Anterior cingulate cortex (tissue), 58 donors: ENCODE data around the gene TMPO.
"Not testable (repeated sequence)": the region's sequence is repeated elsewhere in the genome, so short reads cannot be mapped to it uniquely, and the experiment has no call there.

Experiments
- DNase-seq, 58 donors: peaks; one replicate each; lab custom pipeline; 2025; lab: John Stamatoyannopoulos, UW

Gene TMPO

GRCh38 chr12:98509063-98509462, 6.3 kb upstream of the TMPO start:
- no peak for DNase-seq

- not testable (repeated sequence) for DNase-seq
These were observed 3.6 kb upstream of the TMPO start for GRCh38 chr12:98511806-98512205.

- no peak for DNase-seq
These were observed 1.7 kb upstream of the TMPO start for GRCh38 chr12:98513379-98514322.

GRCh38 chr12:98514982-98515286, 456 bp upstream of the TMPO start:
- peak in 4 of 58 donors; percentile 52 to 89 (median 60) for DNase-seq

- DNase-seq, result peak in 56 of 58 donors; percentile 6 to 78 (median 48)
These were observed 902 bp downstream of the TMPO start for GRCh38 chr12:98516111-98516873.

GRCh38 chr12:98519257-98519907, 4.0 kb downstream of the TMPO start:
- no peak for DNase-seq

GRCh38 chr12:98530068-98530467, 14.7 kb downstream of the TMPO start:
- no peak for DNase-seq

GRCh38 chr12:98532687-98533304, 17.4 kb downstream of the TMPO start:
- no peak for DNase-seq

- peak in 1 of 58 donors; percentile 3 for DNase-seq
These were observed 18.4 kb downstream of the TMPO start for GRCh38 chr12:98533723-98534251.

GRCh38 chr12:98538031-98538430, 22.6 kb downstream of the TMPO start:
- no peak for DNase-seq

GRCh38 chr12:98543701-98544100, 28.3 kb downstream of the TMPO start:
- DNase-seq, result no peak

- DNase-seq, result no peak
These were observed 29.4 kb downstream of the TMPO start for GRCh38 chr12:98544751-98545150.

GRCh38 chr12:98549371-98550110, 34.2 kb downstream of the TMPO start:
- no peak for DNase-seq

GRCh38 chr12:98551787-98552186, 36.4 kb downstream of the TMPO start:
- no peak for DNase-seq

GRCh38 chr12:98558097-98558496, 42.7 kb downstream of the TMPO start:
- DNase-seq, result not testable (repeated sequence)

GRCh38 chr12:98559666-98560065, 44.3 kb downstream of the TMPO start:
- DNase-seq, result peak in 21 of 58 donors; percentile 1 to 67 (median 21)

GRCh38 chr12:98561846-98562245, 46.5 kb downstream of the TMPO start:
- no peak for DNase-seq

GRCh38 chr12:98572010-98572409, 56.6 kb downstream of the TMPO start:
- DNase-seq, result no peak

GRCh38 chr12:98574110-98574509, 58.7 kb downstream of the TMPO start:
- DNase-seq, result no peak

- DNase-seq, result no peak
These were observed 59.6 kb downstream of the TMPO start for GRCh38 chr12:98575013-98575412.
